Ectodermal cell (in vitro differentiated cells): ENCODE data around the gene RBFOX2.
A peak's percentile ranks its signal among the peaks of the same experiment; 100 is the strongest.

Source experiments
- H3K27ac ChIP-seq: 2 replicates; pipeline ENCODE4 v1.7.0; 2013; ENCODE audit warnings: mild to moderate bottlenecking, low read depth, low read length; ENCODE audit not compliant: insufficient read depth, poor library complexity, severe bottlenecking
- H3K27me3 ChIP-seq: 2 replicates; pipeline ENCODE4 v1.7.0; 2013; ENCODE audit warnings: mild to moderate bottlenecking, low read length; ENCODE audit not compliant: insufficient read depth, control insufficient read depth, poor library complexity, severe bottlenecking
- H3K36me3 ChIP-seq: one replicate; pipeline ENCODE4 v1.7.0; 2013; ENCODE audit warnings: low read length; ENCODE audit not compliant: control insufficient read depth, insufficient read depth
- H3K4me1 ChIP-seq: one replicate; pipeline ENCODE4 v1.7.0; 2013; ENCODE audit warnings: low read length; ENCODE audit not compliant: control insufficient read depth, insufficient read depth
- H3K4me3 ChIP-seq: 2 replicates; pipeline ENCODE4 v1.7.0; 2013; ENCODE audit warnings: low read depth, low read length, control low read depth; ENCODE audit not compliant: insufficient read depth
- H3K9me3 ChIP-seq: 2 replicates; pipeline ENCODE4 v1.7.0; 2013; ENCODE audit warnings: mild to moderate bottlenecking, low read length, moderate library complexity; ENCODE audit not compliant: control insufficient read depth
- WGBS, 2 experiments: methylation state at CpG; one replicate each; pipeline ENCODE4 v1.1.7; 2013; ENCODE audit warnings: missing lambda C conversion rate in 2 of 2; 5-methylcytosine and 5-hydroxymethylcytosine counted together

The RBFOX2 gene

GRCh38 chr22:35981900-35982299 lies 46.7 kb downstream of the RBFOX2 start:
- peaks cover 25% of the 10 kb centered on the region for H3K4me1 ChIP-seq
- no peaks in the 10 kb centered on the region for H3K9me3 ChIP-seq
- WGBS, 2 experiments, result 80 to 83% methylated on average over 1 of the region's 1 CpG

GRCh38 chr22:35978889-35979288 lies 49.7 kb downstream of the RBFOX2 start:
- H3K36me3 ChIP-seq, result no peaks in the 10 kb centered on the region
- WGBS, 2 experiments, result 96 to 98% methylated on average over 4 of the region's 5 CpGs
- no peak overlapping the region for H3K27ac ChIP-seq
- no peak overlapping the region for H3K4me3 ChIP-seq
- H3K9me3 ChIP-seq, result no peaks in the 10 kb centered on the region
- H3K27me3 ChIP-seq, result no peaks in the 10 kb centered on the region
- peaks cover 15% of the 10 kb centered on the region for H3K4me1 ChIP-seq

More at GRCh38 chr22:35981900-35982299, 46.7 kb downstream of the RBFOX2 start:
- H3K27me3 ChIP-seq, result no peaks in the 10 kb centered on the region
- H3K27ac ChIP-seq, result peak overlapping the region; percentile 19
- H3K36me3 ChIP-seq, result no peaks in the 10 kb centered on the region
- H3K4me3 ChIP-seq, result no peak overlapping the region

GRCh38 chr22:35978201-35978600 lies 50.4 kb downstream of the RBFOX2 start:
- Histone ChIP-seq H3K4me3 (no peak overlapping the region), H3K27me3 (no peaks in the 10 kb centered on the region), H3K4me1 (peaks cover 17% of the 10 kb centered on the region), H3K36me3 (no peaks in the 10 kb centered on the region), H3K9me3 (no peaks in the 10 kb centered on the region), H3K27ac (no peak overlapping the region)
- WGBS, 2 experiments, result no CpG with 5 or more reads among the region's 1 CpG

DNA sequence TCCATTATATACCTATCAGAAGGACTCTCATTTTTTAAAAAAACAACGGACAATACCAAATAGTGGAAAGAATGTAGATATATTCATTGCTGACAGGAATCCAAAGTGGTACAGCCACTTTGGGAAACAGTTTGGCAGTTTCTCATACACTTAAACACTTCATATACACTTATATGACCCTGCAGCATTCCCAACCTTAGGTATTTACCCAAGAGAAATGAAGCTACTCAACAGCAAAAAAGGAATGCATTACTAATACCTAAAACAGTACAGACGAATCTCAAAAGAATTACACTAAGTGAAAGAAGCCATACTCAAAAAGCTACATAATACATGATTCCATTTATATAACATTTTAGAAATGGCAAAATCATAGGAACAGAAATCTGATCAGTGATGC lies 51.5 kb downstream of the RBFOX2 start:
- WGBS, 2 experiments, result 73 to 92% methylated on average over 1 of the region's 2 CpGs
- no peaks in the 10 kb centered on the region for H3K27me3 ChIP-seq

DNA sequence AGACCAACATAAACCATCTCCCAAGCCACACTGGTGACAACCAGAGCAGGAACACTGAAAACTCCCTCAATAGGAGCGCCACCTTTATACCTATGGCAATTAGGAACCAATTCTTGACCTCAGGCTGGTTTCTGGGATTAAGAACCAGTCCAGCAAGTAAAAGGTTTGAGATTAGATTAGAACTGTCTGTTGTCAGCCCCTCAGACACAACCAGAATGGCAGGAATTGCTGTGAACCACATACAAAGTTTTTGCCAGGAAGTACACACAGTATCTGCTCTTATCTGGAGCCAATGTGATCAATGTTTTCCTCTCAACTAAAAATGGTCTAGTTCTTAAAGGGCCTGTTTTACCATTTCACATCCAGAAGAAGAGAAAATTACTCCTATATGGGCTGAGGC lies 55.2 kb downstream of the RBFOX2 start:
- no peak overlapping the region for H3K27ac ChIP-seq

More for the DNA sequence above, 51.5 kb downstream of the RBFOX2 start:
- Histone ChIP-seq H3K4me3 (no peak overlapping the region), H3K9me3 (no peaks in the 10 kb centered on the region), H3K27ac (no peak overlapping the region), H3K4me1 (peaks cover 6% of the 10 kb centered on the region), H3K36me3 (no peaks in the 10 kb centered on the region)

DNA sequence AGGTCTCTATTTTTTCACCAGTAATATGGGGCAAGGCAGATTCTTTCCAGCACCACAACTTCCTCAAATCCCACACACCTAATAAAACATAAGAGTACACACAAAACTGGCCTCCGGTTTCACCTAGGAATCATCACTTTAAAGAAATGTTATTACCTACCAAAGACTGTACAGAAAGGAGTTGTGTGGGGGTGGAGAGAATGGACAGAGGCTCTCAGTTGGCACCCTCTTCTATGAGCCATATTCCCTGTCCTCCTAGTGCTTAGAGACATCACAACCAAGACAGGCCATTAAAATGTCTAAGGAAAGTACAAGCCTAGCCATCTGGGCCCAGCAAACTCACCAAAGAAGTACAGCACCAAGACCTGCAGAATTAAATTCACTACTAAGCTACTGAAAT lies 56.1 kb downstream of the RBFOX2 start:
- no peak overlapping the region for H3K27ac ChIP-seq

More for the DNA sequence above, 55.2 kb downstream of the RBFOX2 start:
- peaks cover 8% of the 10 kb centered on the region for H3K4me1 ChIP-seq
- WGBS, 2 experiments, result 97 to 100% methylated on average over 1 of the region's 1 CpG
- H3K27me3 ChIP-seq, result no peaks in the 10 kb centered on the region
- H3K36me3 ChIP-seq, result no peaks in the 10 kb centered on the region
- no peaks in the 10 kb centered on the region for H3K9me3 ChIP-seq
- H3K4me3 ChIP-seq, result no peak overlapping the region

DNA sequence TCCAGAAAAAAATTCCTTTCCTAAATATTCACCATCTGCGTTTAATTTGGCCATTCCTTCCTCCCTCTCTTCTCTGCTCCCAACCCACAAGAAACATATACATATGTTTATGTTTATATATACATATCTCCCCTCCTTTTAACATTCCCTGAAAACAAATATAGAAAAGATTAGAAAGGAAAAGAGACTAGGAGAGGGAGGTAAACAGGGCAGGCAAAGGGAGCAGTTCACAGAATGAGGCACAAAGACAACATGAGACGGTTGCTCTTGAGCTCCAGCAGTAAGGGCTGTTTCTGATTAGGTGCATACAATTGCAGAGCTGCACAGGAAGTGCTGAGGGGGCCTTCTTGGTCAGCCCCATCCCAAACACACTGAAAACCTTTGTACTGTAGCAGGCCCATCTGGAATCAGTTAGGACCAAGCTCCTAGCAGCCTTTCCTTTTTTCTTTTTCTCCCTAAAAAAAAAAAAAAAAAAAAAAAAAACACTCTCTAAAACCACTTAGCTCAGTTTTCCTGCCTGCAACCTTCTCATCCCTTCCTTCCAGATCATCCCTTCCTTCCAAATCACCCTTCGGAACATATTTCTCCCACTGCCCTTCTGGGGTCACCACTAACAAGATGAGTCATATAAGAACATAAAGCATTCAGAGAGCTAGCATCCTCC lies 57.0 kb downstream of the RBFOX2 start:
- H3K4me3 ChIP-seq, result no peak overlapping the region
- no peaks in the 10 kb centered on the region for H3K9me3 ChIP-seq
- H3K27me3 ChIP-seq, result no peaks in the 10 kb centered on the region
- peak overlapping the region; percentile 21 for H3K27ac ChIP-seq
- no peaks in the 10 kb centered on the region for H3K36me3 ChIP-seq
- WGBS, 2 experiments, result 76 to 79% methylated on average over 3 of the region's 3 CpGs
- peaks cover 8% of the 10 kb centered on the region for H3K4me1 ChIP-seq

More for the DNA sequence above, 56.1 kb downstream of the RBFOX2 start:
- WGBS, 2 experiments, result 100% methylated on average over 1 of the region's 1 CpG; no CpG with 5 or more reads in 1 of the 2 experiments
- no peaks in the 10 kb centered on the region for H3K27me3 ChIP-seq
- H3K9me3 ChIP-seq, result no peaks in the 10 kb centered on the region
- H3K4me3 ChIP-seq, result no peak overlapping the region
- H3K4me1 ChIP-seq, result peaks cover 8% of the 10 kb centered on the region
- no peaks in the 10 kb centered on the region for H3K36me3 ChIP-seq

DNA sequence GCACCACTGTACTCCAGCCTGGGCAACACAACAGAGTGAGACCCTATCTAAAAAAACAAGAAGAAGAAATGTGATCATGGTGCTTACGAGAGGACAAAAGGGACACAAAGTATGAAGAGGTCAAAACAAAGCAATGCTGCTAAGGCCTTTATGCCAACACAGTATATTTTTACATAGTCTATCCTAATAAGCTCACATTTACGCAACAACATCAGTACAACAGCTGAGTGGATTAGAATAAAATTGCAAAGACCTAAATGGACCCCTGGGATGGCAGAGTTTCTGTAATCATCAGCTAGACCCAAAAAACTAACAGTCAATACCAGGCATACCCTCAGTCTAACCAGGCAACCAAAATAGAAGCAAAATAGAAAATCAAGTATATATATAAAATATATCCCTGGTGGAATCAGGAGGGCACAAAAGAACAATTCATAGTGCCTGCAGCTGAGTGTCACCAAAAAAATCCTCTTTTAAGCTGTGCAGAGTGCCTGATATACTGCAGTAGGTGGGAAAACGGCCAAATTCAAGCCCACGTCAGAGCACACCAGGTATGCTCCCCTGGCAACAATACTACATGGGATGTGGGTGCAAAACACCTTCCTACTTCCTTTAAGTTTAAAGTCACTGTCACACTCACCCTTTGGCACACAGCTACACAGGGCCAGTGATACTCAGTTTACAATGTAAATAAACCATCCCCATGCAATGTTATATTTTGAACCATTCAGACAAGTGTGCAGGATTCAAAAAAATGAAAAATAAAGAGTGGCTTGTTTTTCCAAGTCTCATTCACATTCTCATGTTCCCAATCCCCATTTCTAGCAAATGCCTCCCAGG lies 57.8 kb downstream of the RBFOX2 start:
- no peak overlapping the region for H3K4me3 ChIP-seq
- H3K27ac ChIP-seq, result peak overlapping the region; percentile 21
- H3K4me1 ChIP-seq, result peaks cover 8% of the 10 kb centered on the region
- H3K36me3 ChIP-seq, result no peaks in the 10 kb centered on the region
- H3K9me3 ChIP-seq, result no peaks in the 10 kb centered on the region
- 89 to 91% methylated on average over 4 of the region's 4 CpGs for WGBS, 2 experiments
- H3K27me3 ChIP-seq, result no peaks in the 10 kb centered on the region

DNA sequence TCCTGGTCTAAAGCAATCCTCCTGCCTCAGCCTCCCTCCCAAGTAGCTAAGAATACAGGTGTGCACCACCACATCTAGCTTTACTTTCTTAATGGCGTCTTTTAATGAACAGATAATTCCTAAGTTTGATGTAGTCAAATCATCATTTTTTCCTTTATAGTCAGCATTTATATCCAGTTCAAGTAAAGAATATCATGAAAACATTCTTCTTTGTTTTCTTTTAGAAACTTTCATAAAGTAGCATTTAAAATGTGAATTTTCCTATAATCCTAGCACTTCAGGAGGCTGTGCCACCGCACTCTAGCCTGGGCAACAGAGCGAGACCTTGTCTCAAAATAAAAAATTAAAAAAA lies 61.6 kb downstream of the RBFOX2 start:
- no peak overlapping the region for H3K4me3 ChIP-seq
- no peak overlapping the region for H3K27ac ChIP-seq
- H3K27me3 ChIP-seq, result no peaks in the 10 kb centered on the region
- 95 to 98% methylated on average over 3 of the region's 3 CpGs for WGBS, 2 experiments
- no peaks in the 10 kb centered on the region for H3K9me3 ChIP-seq
- H3K36me3 ChIP-seq, result no peaks in the 10 kb centered on the region
- H3K4me1 ChIP-seq, result peaks cover 13% of the 10 kb centered on the region

DNA sequence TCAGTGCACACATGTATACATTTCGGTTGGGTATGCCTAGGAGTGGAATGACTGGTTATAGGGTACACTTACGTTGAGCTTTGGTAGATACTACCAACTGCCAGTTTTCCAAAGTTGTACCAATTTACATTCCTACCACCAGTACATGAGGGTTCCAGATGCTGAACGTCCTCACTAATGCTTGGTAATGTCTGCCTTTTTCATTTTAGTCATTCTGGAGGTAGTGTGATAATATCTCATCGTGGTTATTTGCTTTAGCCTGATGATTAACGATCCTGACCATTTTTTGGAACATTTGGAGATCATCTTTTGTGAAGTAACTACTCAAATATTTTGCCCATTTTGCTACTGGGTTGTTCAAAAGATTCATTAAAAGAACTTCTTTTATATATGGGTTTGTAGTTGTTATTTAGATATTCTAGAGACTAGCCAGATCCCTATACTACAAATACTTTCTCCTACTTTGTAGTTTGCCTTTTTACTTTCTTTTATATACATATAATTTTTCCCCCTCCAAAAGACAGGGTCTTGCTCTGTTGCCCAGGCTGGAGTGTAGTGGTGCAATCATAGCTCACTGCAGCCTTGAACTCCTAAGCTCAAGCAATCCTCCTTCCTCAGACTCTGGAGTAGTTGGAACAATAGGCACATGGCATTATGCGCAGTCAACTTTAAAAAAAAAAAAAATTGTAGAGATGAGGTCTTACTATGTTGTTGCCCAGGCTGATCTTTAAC lies 62.1 kb downstream of the RBFOX2 start:
- Histone ChIP-seq H3K27me3 (no peaks in the 10 kb centered on the region), H3K36me3 (no peaks in the 10 kb centered on the region), H3K9me3 (no peaks in the 10 kb centered on the region), H3K4me1 (peaks cover 17% of the 10 kb centered on the region), H3K27ac (no peak overlapping the region), H3K4me3 (no peak overlapping the region)
- 88 to 97% methylated on average over 4 to 6 of the region's 6 CpGs for WGBS, 2 experiments
